ENCODE results near the gene PGAP6.

GRCh38 chr16:375212-375611, 6.6 kb downstream of the PGAP6 start:
- TF ChIP-seq POLR2A (IDR thresholded peaks at IDR 0.05; ENCODE audit: low read depth, low read length): no peak
- TF ChIP-seq POU2F2 (IDR thresholded peaks at IDR 0.05; ENCODE audit: low read depth, low read length): no peak
- no peak for TF ChIP-seq POLR2AphosphoS5 (IDR thresholded peaks at IDR 0.05; ENCODE audit: low read depth, low read length)
- TF ChIP-seq TAF1 (IDR thresholded peaks at IDR 0.05; ENCODE audit: low read depth, low read length): no peak

All from GM12891 (cell line).